IMR-90 (cell line): ENCODE results near the gene ARF1. TPM values are rescaled to one million over a fixed set of nuclear protein-coding genes. Genes with fewer than 3 reads are reported as not detected.

Experiments used
- ATAC-seq: fragments of 200-7000 bp; cut with Tn5 transposase; 2 replicates; pipeline ENCODE4 v1.9.1; 2020; ENCODE audit warnings: low read depth, mild to moderate bottlenecking, moderate library complexity
- BruUV-seq: library from RNA; stranded (reverse); fragments of 400-500 nt; replicated peaks from 2 replicates; lab custom pipeline; 2021; lab: Mats Ljungman, UMichigan
- CTCF ChIA-PET: fragments of 300-600 bp; formaldehyde crosslinking; extraction: SDS; loops from one replicate; lab custom pipeline; 2021; ENCODE audit warnings: antibody characterized with exemption; lab: Yijun Ruan, JAX
- POLR2A ChIA-PET: fragments of 300-600 bp; sonication (Branson Sonifier 250); formaldehyde crosslinking; loops from one replicate; lab custom pipeline; 2022; ENCODE audit warnings: antibody characterized with exemption; ENCODE audit not compliant: unreplicated experiment; lab: Charles Lee
- DNase-seq: peaks from one replicate; pipeline ENCODE4 v3.0.0; 2013
- H2AFZ ChIP-seq: replicated peaks from 2 replicates; pipeline ENCODE3; 2013; ENCODE audit warnings: low read length, mild to moderate bottlenecking; ENCODE audit not compliant: poor library complexity
- H2AK5ac ChIP-seq: 2 replicates; pipeline ENCODE4 v1.6.1; 2013; ENCODE audit warnings: low read depth, low read length, inconsistent platforms
- H2AK9ac ChIP-seq: replicated peaks from 2 replicates; pipeline ENCODE3; 2013; ENCODE audit warnings: mild to moderate bottlenecking, low read depth, low read length, moderate library complexity; ENCODE audit not compliant: poor library complexity
- H2BK120ac ChIP-seq: 2 replicates; pipeline ENCODE4 v1.6.1; 2013; ENCODE audit warnings: low read depth, low read length, inconsistent platforms
- H2BK15ac ChIP-seq: 3 replicates; pipeline ENCODE4 v1.6.1; 2013; ENCODE audit warnings: low read depth, low read length, inconsistent platforms
- H2BK20ac ChIP-seq: 2 replicates; pipeline ENCODE4 v1.6.1; 2013; ENCODE audit warnings: low read depth, mild to moderate bottlenecking, inconsistent platforms, low read length, moderate library complexity
- H2BK5ac ChIP-seq: 2 replicates; pipeline ENCODE4 v1.6.1; 2013; ENCODE audit warnings: mild to moderate bottlenecking, low read depth, low read length, inconsistent platforms; ENCODE audit not compliant: poor library complexity, severe bottlenecking
- H3K14ac ChIP-seq: replicated peaks from 2 replicates; pipeline ENCODE4 v1.6.1; 2013; ENCODE audit warnings: low read depth, low read length, inconsistent platforms
- H3K18ac ChIP-seq: 2 replicates; pipeline ENCODE4 v1.6.1; 2013; ENCODE audit warnings: low read depth, low read length, control low read depth
- H3K23ac ChIP-seq: 2 replicates; pipeline ENCODE4 v1.6.1; 2013; ENCODE audit warnings: low read depth, low read length, inconsistent platforms
- H3K27ac ChIP-seq: 2 replicates; pipeline ENCODE4 v1.5.1; 2013; ENCODE audit warnings: mild to moderate bottlenecking, control low read depth, low read length; ENCODE audit not compliant: insufficient read depth
- H3K27me3 ChIP-seq: 2 replicates; pipeline ENCODE4 v1.6.1; 2013; ENCODE audit warnings: low read length; ENCODE audit not compliant: control insufficient read depth, insufficient read depth
- H3K36me3 ChIP-seq: 2 replicates; pipeline ENCODE4 v1.6.1; 2013; ENCODE audit warnings: low read length, mixed read lengths; ENCODE audit not compliant: control insufficient read depth, insufficient read depth
- H3K4ac ChIP-seq: 2 replicates; pipeline ENCODE4 v1.6.1; 2013; ENCODE audit warnings: low read depth, low read length, inconsistent platforms
- H3K4me1 ChIP-seq: 2 replicates; pipeline ENCODE4 v1.6.1; 2013; ENCODE audit warnings: low read length, mixed read lengths; ENCODE audit not compliant: control insufficient read depth, insufficient read depth
- H3K4me2 ChIP-seq: 2 replicates; pipeline ENCODE4 v1.6.1; 2013; ENCODE audit warnings: low read depth, mild to moderate bottlenecking, control low read depth, low read length, moderate library complexity
- H3K4me3 ChIP-seq: 2 replicates; pipeline ENCODE4 v1.5.1; 2013; ENCODE audit warnings: low read depth, mild to moderate bottlenecking, control low read depth, low read length, moderate library complexity; ENCODE audit not compliant: insufficient read depth
- H3K56ac ChIP-seq: 2 replicates; pipeline ENCODE4 v1.6.1; 2013; ENCODE audit warnings: low read length, inconsistent platforms; ENCODE audit not compliant: insufficient read depth; ENCODE audit errors: extremely low read depth
- H3K79me1 ChIP-seq, 2 experiments: 2 replicates each; pipeline ENCODE4 v1.6.1; 2013; ENCODE audit warnings: low read length in 2 of 2, inconsistent platforms in 1 of 2, low read depth in 1 of 2
- H3K9ac ChIP-seq: 2 replicates; pipeline ENCODE4 v1.6.1; 2013; ENCODE audit warnings: low read depth, low read length, control low read depth
- H3K9me1 ChIP-seq: 2 replicates; pipeline ENCODE4 v1.6.1; 2013; ENCODE audit warnings: low read length, inconsistent platforms; ENCODE audit not compliant: insufficient read depth
- H3K9me3 ChIP-seq: 2 replicates; pipeline ENCODE4 v1.6.1; 2013; ENCODE audit warnings: low read length; ENCODE audit not compliant: control insufficient read depth, insufficient read depth
- H4K20me1 ChIP-seq: 2 replicates; pipeline ENCODE4 v1.6.1; 2013; ENCODE audit warnings: low read length, inconsistent platforms; ENCODE audit not compliant: insufficient read depth
- H4K5ac ChIP-seq: 2 replicates; pipeline ENCODE4 v1.6.1; 2013; ENCODE audit warnings: mild to moderate bottlenecking, low read depth, low read length, control low read depth
- H4K8ac ChIP-seq, 2 experiments: 2 replicates each; pipeline ENCODE4 v1.6.1; 2013; ENCODE audit warnings: low read depth in 2 of 2, low read length in 2 of 2, control low read depth in 1 of 2, inconsistent platforms in 1 of 2
- H4K91ac ChIP-seq: 2 replicates; pipeline ENCODE4 v1.6.1; 2013; ENCODE audit warnings: low read depth, low read length, inconsistent platforms; ENCODE audit not compliant: insufficient read depth
- BHLHE40 ChIP-seq: fragments of 150-350 bp; IDR thresholded peaks from 2 replicates; pipeline ENCODE4 v1.6.1; 2016; ENCODE audit warnings: mild to moderate bottlenecking, low read depth, low read length
- CEBPB ChIP-seq: IDR thresholded peaks from 2 replicates; pipeline ENCODE4 v1.6.1; 2012; ENCODE audit warnings: low read depth, low read length, improper control_type of control experiment
- CHD1 ChIP-seq: IDR thresholded peaks from 2 replicates; pipeline ENCODE4 v1.6.1; 2012; ENCODE audit warnings: low read depth, low read length, improper control_type of control experiment
- FOS ChIP-seq: fragments of 150-350 bp; IDR thresholded peaks from 2 replicates; pipeline ENCODE4 v1.6.1; 2016; ENCODE audit warnings: low read depth, low read length
- MAFK ChIP-seq: IDR thresholded peaks from 2 replicates; pipeline ENCODE4 v1.6.1; 2012; ENCODE audit warnings: low read depth, low read length, improper control_type of control experiment
- MAZ ChIP-seq: IDR thresholded peaks from 2 replicates; pipeline ENCODE4 v1.6.1; 2012; ENCODE audit warnings: low read depth, mild to moderate bottlenecking, low read length, improper control_type of control experiment, moderate library complexity, borderline replicate concordance
- MXI1 ChIP-seq: IDR thresholded peaks from 2 replicates; pipeline ENCODE4 v1.6.1; 2012; ENCODE audit warnings: low read depth, mild to moderate bottlenecking, low read length, moderate library complexity, borderline replicate concordance
- NFE2L2 ChIP-seq: fragments of 150-350 bp; IDR thresholded peaks from 2 replicates; pipeline ENCODE4 v1.6.1; 2016; ENCODE audit warnings: low read depth, mild to moderate bottlenecking, low read length
- POLR2A ChIP-seq: IDR thresholded peaks from 2 replicates; pipeline ENCODE4 v1.6.1; 2012; ENCODE audit warnings: mild to moderate bottlenecking, low read depth, low read length
- RAD21 ChIP-seq: IDR thresholded peaks from 2 replicates; pipeline ENCODE4 v1.6.1; 2012; ENCODE audit warnings: low read length, improper control_type of control experiment
- RCOR1 ChIP-seq: IDR thresholded peaks from 2 replicates; pipeline ENCODE4 v1.6.1; 2012; ENCODE audit warnings: mild to moderate bottlenecking, low read length, improper control_type of control experiment; ENCODE audit not compliant: insufficient replicate concordance
- RFX5 ChIP-seq: IDR thresholded peaks from 2 replicates; pipeline ENCODE4 v1.8.0; 2012; ENCODE audit warnings: low read depth, mild to moderate bottlenecking, low read length, moderate library complexity
- SMC3 ChIP-seq: fragments of 150-350 bp; IDR thresholded peaks from 2 replicates; pipeline ENCODE4 v1.6.1; 2016; ENCODE audit warnings: low read depth, mild to moderate bottlenecking, antibody characterized with exemption, low read length, moderate library complexity
- WGBS, 2 experiments: methylation state at CpG; one replicate each; pipeline versions ENCODE4 v1.1.5 to v1.1.7; 2013; ENCODE audit warnings: missing lambda C conversion rate in 2 of 2; ENCODE audit not compliant: insufficient read length in 1 of 2; ENCODE audit errors: extremely low coverage in 2 of 2; 5-methylcytosine and 5-hydroxymethylcytosine counted together
- dilution Hi-C: fragments of 300-500 bp; cut with HindIII; formaldehyde crosslinking; loops from one replicate; pipeline ENCODE4 v1.14.3; 2018; ENCODE audit warnings: low sequenced_read_pairs; ENCODE audit not compliant: unreplicated experiment
- in situ Hi-C: fragments of 300-500 bp; cut with MboI; formaldehyde crosslinking; loops from 3 replicates; pipeline ENCODE4 v1.14.3; 2019; ENCODE audit warnings: low sequenced_read_pairs, inconsistent platforms, mixed read lengths
- intact Hi-C: fragments of 100-400 bp; cut with micrococcal nuclease; formaldehyde crosslinking; loops from 2 replicates; pipeline ENCODE4 v1.10.0; 2022
- polyA plus RNA-seq, 3 experiments: library from polyadenylated mRNA; depleted of rRNA; stranded (reverse); fragments of >200 nt; gene quantifications; 2 replicates each; pipeline ENCODE4 v1.2.3, GENCODE V29; 2012; ENCODE audit warnings: low replicate concordance in 1 of 3
- total RNA-seq: library from RNA; depleted of rRNA; stranded (reverse); fragments of >200 nt; gene quantifications from 2 replicates; pipeline ENCODE4 v1.2.3, GENCODE V29; 2012
- TF ChIP-seq, protein P1 (sequence below): conservative IDR thresholded peaks from 2 replicates; pipeline ENCODE4 v1.5.1; 2012; ENCODE audit warnings: mild to moderate bottlenecking, low read depth, low read length, improper control_type of control experiment
- TF ChIP-seq, protein P2 (sequence below): fragments of 150-350 bp; IDR thresholded peaks from 2 replicates; pipeline ENCODE4 v1.6.1; 2017; ENCODE audit warnings: mild to moderate bottlenecking, antibody characterized with exemption, low read length, low read depth
- TF ChIP-seq, protein P3 (sequence below): fragments of 150-350 bp; IDR thresholded peaks from 2 replicates; pipeline ENCODE4 v1.6.1; 2016; ENCODE audit warnings: low read depth, mild to moderate bottlenecking, low read length, moderate library complexity, borderline replicate concordance

Gene ARF1
- total and polyA plus RNA-seq, 2 of the 4 experiments (the other 2 are of a cell fraction): 330 to 1,100 TPM

DNA sequence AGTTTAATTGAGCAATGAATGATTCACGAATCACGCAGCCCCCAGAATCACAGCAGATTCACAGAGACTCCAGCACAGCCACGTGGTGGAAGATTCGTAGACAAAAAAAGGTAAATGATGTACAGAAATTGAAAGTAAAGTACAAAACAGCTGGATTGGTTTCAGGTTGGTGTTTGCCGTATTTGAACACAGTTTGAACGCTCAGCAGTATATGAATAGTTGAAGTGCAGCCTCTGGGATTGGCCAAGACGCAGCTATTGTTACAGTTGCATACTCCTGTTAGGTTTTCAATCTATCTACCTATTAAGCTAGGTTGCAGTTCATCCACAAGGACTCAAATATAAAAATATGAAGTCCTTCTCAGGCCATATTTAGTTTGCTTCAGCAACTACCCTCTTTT, 29.7 kb downstream of the ARF1 start:
- H4K5ac ChIP-seq: no peak overlapping the region

More for the DNA sequence above, 29.7 kb downstream of the ARF1 start:
- Histone ChIP-seq H3K4me3 (no peak overlapping the region), H3K9me1 (no peaks in the 10 kb centered on the region), H3K9me3 (no peaks in the 10 kb centered on the region), H3K79me1 (peaks cover 11 to 32% of the 10 kb centered on the region in 2 experiments; a peak in 3 of 4 replicates), H2AK9ac (no peak overlapping the region), H3K18ac (no peak overlapping the region), H3K4me1 (peaks cover 3% of the 10 kb centered on the region), H3K9ac (no peak overlapping the region), H2AFZ (no peak overlapping the region), H4K91ac (no peak overlapping the region), H3K27ac (no peak overlapping the region), H2AK5ac (no peak overlapping the region), H3K4ac (no peak overlapping the region), H3K4me2 (no peak overlapping the region), H2BK5ac (no peak overlapping the region), H4K8ac (no peak overlapping the region), H3K23ac (no peak overlapping the region), H4K20me1 (no peaks in the 10 kb centered on the region), H2BK20ac (no peak overlapping the region), H3K56ac (no peak overlapping the region), H2BK120ac (no peak overlapping the region), H3K36me3 (peaks cover 4% of the 10 kb centered on the region; the same call in 1 of the 2 replicates), H2BK15ac (no peak overlapping the region), H3K14ac (no peak overlapping the region), H3K27me3 (no peaks in the 10 kb centered on the region)
- in situ Hi-C loops (no loop called here), dilution Hi-C loops (no loop called here), intact Hi-C loops (no loop called here)
- no peak for TF ChIP-seq NFE2L2
- no peak for TF ChIP-seq MAFK
- TF ChIP-seq SMC3: no peak
- TF ChIP-seq MAZ: no peak
- no peak for TF ChIP-seq RAD21
- TF ChIP-seq, protein P1, sequence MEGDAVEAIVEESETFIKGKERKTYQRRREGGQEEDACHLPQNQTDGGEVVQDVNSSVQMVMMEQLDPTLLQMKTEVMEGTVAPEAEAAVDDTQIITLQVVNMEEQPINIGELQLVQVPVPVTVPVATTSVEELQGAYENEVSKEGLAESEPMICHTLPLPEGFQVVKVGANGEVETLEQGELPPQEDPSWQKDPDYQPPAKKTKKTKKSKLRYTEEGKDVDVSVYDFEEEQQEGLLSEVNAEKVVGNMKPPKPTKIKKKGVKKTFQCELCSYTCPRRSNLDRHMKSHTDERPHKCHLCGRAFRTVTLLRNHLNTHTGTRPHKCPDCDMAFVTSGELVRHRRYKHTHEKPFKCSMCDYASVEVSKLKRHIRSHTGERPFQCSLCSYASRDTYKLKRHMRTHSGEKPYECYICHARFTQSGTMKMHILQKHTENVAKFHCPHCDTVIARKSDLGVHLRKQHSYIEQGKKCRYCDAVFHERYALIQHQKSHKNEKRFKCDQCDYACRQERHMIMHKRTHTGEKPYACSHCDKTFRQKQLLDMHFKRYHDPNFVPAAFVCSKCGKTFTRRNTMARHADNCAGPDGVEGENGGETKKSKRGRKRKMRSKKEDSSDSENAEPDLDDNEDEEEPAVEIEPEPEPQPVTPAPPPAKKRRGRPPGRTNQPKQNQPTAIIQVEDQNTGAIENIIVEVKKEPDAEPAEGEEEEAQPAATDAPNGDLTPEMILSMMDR: no peak
- TF ChIP-seq, protein P2, sequence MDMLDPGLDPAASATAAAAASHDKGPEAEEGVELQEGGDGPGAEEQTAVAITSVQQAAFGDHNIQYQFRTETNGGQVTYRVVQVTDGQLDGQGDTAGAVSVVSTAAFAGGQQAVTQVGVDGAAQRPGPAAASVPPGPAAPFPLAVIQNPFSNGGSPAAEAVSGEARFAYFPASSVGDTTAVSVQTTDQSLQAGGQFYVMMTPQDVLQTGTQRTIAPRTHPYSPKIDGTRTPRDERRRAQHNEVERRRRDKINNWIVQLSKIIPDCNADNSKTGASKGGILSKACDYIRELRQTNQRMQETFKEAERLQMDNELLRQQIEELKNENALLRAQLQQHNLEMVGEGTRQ: no peak
- no peak for TF ChIP-seq POLR2A
- TF ChIP-seq, protein P3, sequence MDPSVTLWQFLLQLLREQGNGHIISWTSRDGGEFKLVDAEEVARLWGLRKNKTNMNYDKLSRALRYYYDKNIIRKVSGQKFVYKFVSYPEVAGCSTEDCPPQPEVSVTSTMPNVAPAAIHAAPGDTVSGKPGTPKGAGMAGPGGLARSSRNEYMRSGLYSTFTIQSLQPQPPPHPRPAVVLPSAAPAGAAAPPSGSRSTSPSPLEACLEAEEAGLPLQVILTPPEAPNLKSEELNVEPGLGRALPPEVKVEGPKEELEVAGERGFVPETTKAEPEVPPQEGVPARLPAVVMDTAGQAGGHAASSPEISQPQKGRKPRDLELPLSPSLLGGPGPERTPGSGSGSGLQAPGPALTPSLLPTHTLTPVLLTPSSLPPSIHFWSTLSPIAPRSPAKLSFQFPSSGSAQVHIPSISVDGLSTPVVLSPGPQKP: no peak
- TF ChIP-seq FOS: no peak
- no peak for TF ChIP-seq MXI1
- TF ChIP-seq RFX5: no peak
- no peak for TF ChIP-seq RCOR1
- no peak for TF ChIP-seq CEBPB
- no peak for TF ChIP-seq BHLHE40
- no peak for TF ChIP-seq CHD1
- BruUV-seq: no TSS peak
- DNase-seq (no peak), ATAC-seq (no peak)
- ChIA-PET POLR2A (interaction anchor here (0.7 kb wide), 1 partner anchor 23 kb away, joined by 3 read pairs; no protein-coding TSS in a partner anchor), CTCF (interaction anchor here (1.4 kb wide), 1 partner anchor 19 kb away, joined by 5 read pairs; no protein-coding TSS in a partner anchor)
- 100% methylated on average over 1 of the region's 7 CpGs; no CpG with 5 or more reads in 1 of the 2 experiments for WGBS, 2 experiments
